MCF 10A (cell line): ENCODE results near the gene LGALS3BP. TPM values are rescaled to one million over a fixed set of nuclear protein-coding genes. Genes with fewer than 3 reads are reported as not detected.

Experiments used
- BruUV-seq: library from RNA; stranded (reverse); fragments of 400-500 nt; replicated peaks from 2 replicates; lab custom pipeline; 2021; lab: Mats Ljungman, UMichigan
- CTCF ChIA-PET: fragments of 300-600 bp; sonication (Branson Sonifier 250); formaldehyde crosslinking; extraction: SDS; loops from one replicate; lab custom pipeline; 2021; ENCODE audit warnings: antibody characterized with exemption, inconsistent platforms; lab: Yijun Ruan, JAX
- POLR2A ChIA-PET: fragments of 300-600, 350-650 bp; sonication (Branson Sonifier 250); formaldehyde crosslinking; extraction: SDS; loops from one replicate; lab custom pipeline; 2020; ENCODE audit warnings: antibody characterized with exemption, inconsistent platforms; lab: Yijun Ruan, JAX
- DNase-seq: peaks from one replicate; pipeline ENCODE4 v3.0.0-alpha.2; 2018; ENCODE audit not compliant: unreplicated experiment
- H3K27ac Mint-ChIP-seq: one replicate; pipeline ENCODE4 v1.8.0; 2022; ENCODE audit warnings: mild to moderate bottlenecking, low read depth, mixed read lengths; ENCODE audit not compliant: unreplicated experiment
- H3K27me3 Mint-ChIP-seq: one replicate; pipeline ENCODE4 v1.8.0; 2022; ENCODE audit warnings: mixed read lengths; ENCODE audit not compliant: insufficient read depth, unreplicated experiment
- H3K36me3 Mint-ChIP-seq: one replicate; pipeline ENCODE4 v1.8.0; 2022; ENCODE audit warnings: mild to moderate bottlenecking, moderate library complexity, mixed read lengths; ENCODE audit not compliant: insufficient read depth, unreplicated experiment
- H3K4me1 Mint-ChIP-seq: one replicate; pipeline ENCODE4 v1.8.0; 2022; ENCODE audit warnings: mixed read lengths; ENCODE audit not compliant: insufficient read depth, unreplicated experiment
- H3K4me3 Mint-ChIP-seq: one replicate; pipeline ENCODE4 v1.8.0; 2022; ENCODE audit warnings: mild to moderate bottlenecking, moderate library complexity, mixed read lengths; ENCODE audit not compliant: unreplicated experiment
- H3K9me3 Mint-ChIP-seq: one replicate; pipeline ENCODE4 v1.8.0; 2022; ENCODE audit warnings: mixed read lengths; ENCODE audit not compliant: unreplicated experiment
- intact Hi-C: fragments of 100-400 bp; cut with micrococcal nuclease; formaldehyde crosslinking; loops from 2 replicates; pipeline ENCODE4 v1.14.1; 2022
- total RNA-seq: library from RNA; stranded (reverse); gene quantifications from 2 replicates; pipeline ENCODE4 v1.2.3, GENCODE V29; 2022
- TF ChIP-seq, protein P1 (sequence below): fragments of 200-600 bp; IDR thresholded peaks from one replicate; pipeline ENCODE4 v1.8.0; 2022; ENCODE audit warnings: antibody characterized with exemption, mild to moderate bottlenecking; ENCODE audit not compliant: unreplicated experiment

LGALS3BP gene
- total RNA-seq, 1 experiment from 2014 or later = 58.0 TPM

DNA sequence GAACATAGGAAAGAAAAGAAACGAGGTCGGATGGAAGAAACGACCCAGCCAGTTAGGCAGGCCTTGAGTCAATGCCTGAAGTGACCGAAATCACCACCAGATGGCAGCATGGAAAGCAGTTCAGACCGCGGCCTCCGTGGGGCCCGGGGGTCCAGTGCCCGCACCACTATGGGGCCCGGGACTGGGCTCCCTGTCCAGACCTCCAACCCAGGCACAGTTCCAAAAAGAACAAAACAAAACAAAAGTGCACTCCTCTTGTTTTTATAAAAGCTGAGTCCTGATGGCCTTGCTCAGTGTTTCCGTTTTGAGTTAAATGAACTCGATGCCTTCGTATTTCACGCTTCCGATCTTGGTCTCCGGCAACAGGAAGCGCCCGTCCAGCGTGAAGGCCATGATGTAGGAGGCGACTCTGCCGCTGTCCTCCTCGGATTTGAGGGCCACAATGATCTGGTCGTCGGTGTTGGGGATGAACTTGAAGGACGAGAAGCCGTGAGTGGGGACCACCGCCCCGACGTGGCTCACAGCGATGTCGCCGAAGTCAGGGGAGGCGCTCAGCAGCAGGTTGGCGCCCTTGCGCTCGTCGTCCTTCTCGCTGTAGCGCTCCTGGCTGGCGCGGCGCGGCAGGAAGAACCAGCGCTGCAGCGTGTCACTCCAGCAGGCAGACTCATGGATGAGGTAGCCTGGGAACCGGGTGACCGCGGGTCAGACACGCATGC is 13.7 kb upstream of the LGALS3BP start:
- Mint-ChIP-seq H3K27ac (no peak overlapping the region), H3K27me3 (no peaks in the 10 kb centered on the region), H3K9me3 (no peaks in the 10 kb centered on the region), H3K4me1 (no peaks in the 10 kb centered on the region), H3K36me3 (peaks cover 63% of the 10 kb centered on the region), H3K4me3 (no peak overlapping the region)
- TF ChIP-seq, protein P1, sequence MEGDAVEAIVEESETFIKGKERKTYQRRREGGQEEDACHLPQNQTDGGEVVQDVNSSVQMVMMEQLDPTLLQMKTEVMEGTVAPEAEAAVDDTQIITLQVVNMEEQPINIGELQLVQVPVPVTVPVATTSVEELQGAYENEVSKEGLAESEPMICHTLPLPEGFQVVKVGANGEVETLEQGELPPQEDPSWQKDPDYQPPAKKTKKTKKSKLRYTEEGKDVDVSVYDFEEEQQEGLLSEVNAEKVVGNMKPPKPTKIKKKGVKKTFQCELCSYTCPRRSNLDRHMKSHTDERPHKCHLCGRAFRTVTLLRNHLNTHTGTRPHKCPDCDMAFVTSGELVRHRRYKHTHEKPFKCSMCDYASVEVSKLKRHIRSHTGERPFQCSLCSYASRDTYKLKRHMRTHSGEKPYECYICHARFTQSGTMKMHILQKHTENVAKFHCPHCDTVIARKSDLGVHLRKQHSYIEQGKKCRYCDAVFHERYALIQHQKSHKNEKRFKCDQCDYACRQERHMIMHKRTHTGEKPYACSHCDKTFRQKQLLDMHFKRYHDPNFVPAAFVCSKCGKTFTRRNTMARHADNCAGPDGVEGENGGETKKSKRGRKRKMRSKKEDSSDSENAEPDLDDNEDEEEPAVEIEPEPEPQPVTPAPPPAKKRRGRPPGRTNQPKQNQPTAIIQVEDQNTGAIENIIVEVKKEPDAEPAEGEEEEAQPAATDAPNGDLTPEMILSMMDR = peak; percentile 81
- intact Hi-C loops = no loop called here
- DNase-seq = peak; percentile 43
- BruUV-seq = no TSS peak
- POLR2A ChIA-PET = interaction anchor here (0.7 kb wide), 1 partner anchor 157 kb away, joined by 3 read pairs; no protein-coding TSS in a partner anchor
- CTCF ChIA-PET = interaction anchor here (0.6 to 1.3 kb wide), 13 partner anchors 9 to 705 kb away, joined by 3 to 6 read pairs (median 3); no protein-coding TSS in a partner anchor

DNA sequence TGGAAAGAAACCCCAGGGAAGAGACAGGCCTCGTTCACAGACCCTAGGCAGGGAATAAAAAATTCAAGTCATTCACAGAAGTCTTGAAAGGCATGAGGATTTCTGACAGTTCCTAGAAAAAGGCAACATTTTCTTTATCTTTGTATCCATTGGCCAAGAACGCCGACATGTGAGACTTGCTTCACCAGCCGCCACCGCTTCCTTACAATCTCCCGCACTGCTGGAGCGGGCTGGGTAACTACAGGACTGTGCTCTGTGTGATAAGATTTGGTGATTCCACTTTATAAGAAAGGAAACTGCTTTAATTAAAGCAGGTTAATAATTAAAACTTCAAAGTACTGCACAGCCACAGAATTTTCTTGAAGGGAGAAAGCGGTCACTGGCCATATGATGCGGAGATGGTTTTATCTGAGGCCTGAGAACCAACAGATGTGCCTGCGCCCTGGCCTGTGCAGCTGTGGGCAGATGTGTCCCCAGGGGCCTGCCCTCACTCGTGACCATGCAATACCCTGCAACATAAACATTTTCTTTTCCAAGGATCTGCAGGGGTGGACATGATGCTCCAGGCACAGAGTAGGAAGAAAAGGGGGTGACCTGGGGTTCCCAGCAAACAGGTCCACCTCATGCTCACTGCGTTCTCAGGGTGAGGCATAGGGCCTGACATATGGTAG is 13.0 kb upstream of the LGALS3BP start:
- CTCF ChIA-PET = interaction anchor here (0.6 to 1.3 kb wide), 11 partner anchors 10 to 305 kb away, joined by 3 to 6 read pairs (median 3); no protein-coding TSS in a partner anchor
- no peaks in the 10 kb centered on the region for H3K9me3 Mint-ChIP-seq

DNA sequence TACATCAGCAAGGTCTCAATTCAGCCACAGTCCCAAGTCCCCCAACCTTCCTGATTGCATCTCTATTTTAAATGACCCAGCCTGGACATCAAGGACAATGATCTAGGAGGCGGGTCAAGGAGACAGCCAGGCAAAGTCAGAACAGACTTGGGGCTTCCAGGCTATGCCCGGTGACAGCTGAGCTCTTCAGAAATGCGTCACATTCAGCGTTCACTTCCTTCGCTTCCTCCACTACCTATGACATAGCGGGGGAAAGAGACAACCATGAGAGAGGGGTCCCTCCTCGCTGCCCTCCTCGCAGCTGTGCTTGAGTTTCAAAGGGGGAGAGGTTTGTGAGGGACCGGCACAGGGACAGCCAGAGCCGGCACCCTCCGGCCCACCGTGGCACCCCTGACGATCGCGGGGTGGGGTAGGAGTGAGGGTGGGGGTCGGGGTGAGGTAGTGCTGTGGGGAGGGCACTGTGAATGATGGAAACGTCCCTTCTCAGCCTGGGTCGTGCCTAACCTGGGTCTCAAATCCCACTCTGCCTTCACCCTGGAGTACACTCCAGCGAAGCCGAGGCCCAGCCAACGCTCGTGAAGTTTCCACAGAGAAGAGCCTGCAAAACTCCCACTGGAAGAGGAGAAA is 12.3 kb upstream of the LGALS3BP start:
- ChIA-PET CTCF (interaction anchor here (0.6 to 1.1 kb wide), 5 partner anchors 21 to 203 kb away, joined by 3 to 4 read pairs (median 3); no protein-coding TSS in a partner anchor), POLR2A (no interaction called here)
- BruUV-seq = TSS peak; percentile 22
- Mint-ChIP-seq H3K36me3 (peaks cover 59% of the 10 kb centered on the region), H3K9me3 (no peaks in the 10 kb centered on the region), H3K4me1 (peaks cover 1% of the 10 kb centered on the region), H3K4me3 (no peak overlapping the region), H3K27ac (no peak overlapping the region), H3K27me3 (no peaks in the 10 kb centered on the region)
- TF ChIP-seq, protein P1 = no peak
- intact Hi-C loops = no loop called here
- DNase-seq = no peak

More for the DNA sequence above, 13.0 kb upstream of the LGALS3BP start:
- no peaks in the 10 kb centered on the region for H3K4me1 Mint-ChIP-seq
- peaks cover 58% of the 10 kb centered on the region for H3K36me3 Mint-ChIP-seq
- DNase-seq = no peak
- POLR2A ChIA-PET = no interaction called here
- intact Hi-C loops = no loop called here
- TF ChIP-seq, protein P1 = no peak
- H3K27ac Mint-ChIP-seq = no peak overlapping the region
- no peaks in the 10 kb centered on the region for H3K27me3 Mint-ChIP-seq
- BruUV-seq = no TSS peak
- no peak overlapping the region for H3K4me3 Mint-ChIP-seq
